GM20431 (cell line): ENCODE data around the gene JAKMIP1.
"Not testable (repeated sequence)": the region's sequence is repeated elsewhere in the genome, so short reads cannot be mapped to it uniquely, and the experiment has no call there.

Experiments
- in situ Hi-C: fragments of 300-500 bp; cut with MseI, MboI; formaldehyde crosslinking; loops from one replicate; pipeline ENCODE4 v1.15.0; 2020; ENCODE audit warnings: low sequenced_read_pairs; ENCODE audit not compliant: unreplicated experiment

Gene JAKMIP1

GRCh38 chr4:6152869-6153705 is 47.3 kb downstream of the JAKMIP1 start:
- in situ Hi-C loops = no loop called here

GRCh38 chr4:6150046-6150735 is 50.2 kb downstream of the JAKMIP1 start:
- in situ Hi-C loops = no loop called here

- in situ Hi-C loops = no loop called here
Measured at GRCh38 chr4:6148506-6149205, 51.7 kb downstream of the JAKMIP1 start.

- in situ Hi-C loops = no loop called here
Measured at GRCh38 chr4:6147441-6147840, 52.9 kb downstream of the JAKMIP1 start.

- in situ Hi-C loops = no loop called here
Measured at GRCh38 chr4:6143603-6144181, 56.7 kb downstream of the JAKMIP1 start.

GRCh38 chr4:6142935-6143602 is 57.3 kb downstream of the JAKMIP1 start:
- in situ Hi-C loops = no loop called here

GRCh38 chr4:6142511-6142910 is 57.8 kb downstream of the JAKMIP1 start:
- in situ Hi-C loops = no loop called here

GRCh38 chr4:6141554-6141953 is 58.8 kb downstream of the JAKMIP1 start:
- in situ Hi-C loops = no loop called here

- in situ Hi-C loops = not testable (repeated sequence)
Measured at GRCh38 chr4:6141021-6141420, 59.3 kb downstream of the JAKMIP1 start.

GRCh38 chr4:6137747-6138135 is 62.6 kb downstream of the JAKMIP1 start:
- in situ Hi-C loops = no loop called here

GRCh38 chr4:6137027-6137746 is 63.2 kb downstream of the JAKMIP1 start:
- in situ Hi-C loops = no loop called here

- in situ Hi-C loops = no loop called here
Measured at GRCh38 chr4:6134612-6135220, 65.6 kb downstream of the JAKMIP1 start.

GRCh38 chr4:6132716-6133115 is 67.6 kb downstream of the JAKMIP1 start:
- in situ Hi-C loops = no loop called here

- in situ Hi-C loops = no loop called here
Measured at GRCh38 chr4:6128221-6128850, 72.0 kb downstream of the JAKMIP1 start.

GRCh38 chr4:6126971-6127745 is 73.2 kb downstream of the JAKMIP1 start:
- in situ Hi-C loops = no loop called here

GRCh38 chr4:6125103-6125651 is 75.2 kb downstream of the JAKMIP1 start:
- in situ Hi-C loops = no loop called here

GRCh38 chr4:6124386-6125102 is 75.8 kb downstream of the JAKMIP1 start:
- in situ Hi-C loops = no loop called here
